22Rv1 (cell line): Measurements from ENCODE around the gene MYO1D.

Source experiments
- CTCF ChIP-seq: fragments of 450-650 bp; IDR thresholded peaks from 2 replicates; pipeline ENCODE4 v1.5.1; 2017; ENCODE audit warnings: mild to moderate bottlenecking
- ZFX ChIP-seq: fragments of 450-650 bp; IDR thresholded peaks from 2 replicates; pipeline ENCODE4 v1.6.1; 2017; ENCODE audit warnings: antibody characterized with exemption, borderline replicate concordance

- TF ChIP-seq CTCF, result no peak
- no peak for TF ChIP-seq ZFX
Observed at GRCh38 chr17:32502013-32502412, 374.9 kb downstream of the MYO1D start.
